GM23248 (cell line): ENCODE results near the gene RDX.

Experiments used
- EZH2 ChIP-seq: fragments of 200-600 bp; sonication (generic); IDR thresholded peaks from 2 replicates; pipeline ENCODE4 v1.6.1; 2018; ENCODE audit warnings: antibody characterized with exemption, mild to moderate bottlenecking; ENCODE audit not compliant: insufficient read depth, poor library complexity, severe bottlenecking
- EZH2phosphoT487 ChIP-seq: fragments of 200-600 bp; sonication (generic); IDR thresholded peaks from 2 replicates; pipeline ENCODE4 v1.6.1; 2018; ENCODE audit warnings: antibody characterized with exemption, moderate library complexity, mild to moderate bottlenecking, low read depth; ENCODE audit not compliant: insufficient read depth

- no peak for TF ChIP-seq EZH2
- no peak for TF ChIP-seq EZH2phosphoT487
These were observed 95.6 kb downstream of the RDX start for GRCh38 chr11:110200836-110201235.
